Purkinje cell (primary cell): ENCODE measurements around the gene PRXL2B. TPM values are rescaled to one million over a fixed set of nuclear protein-coding genes. Genes with fewer than 3 reads are reported as not detected.

Source experiments
- polyA plus RNA-seq: library from polyadenylated mRNA; unstranded; fragments of >200 nt; fragmentation: Nextera tagmentation; gene quantifications from 2 replicates; pipeline ENCODE4 v1.2.1, GENCODE V29; 2014

The PRXL2B gene
- 2.9 and 4.3 TPM in 2 replicates for polyA plus RNA-seq

GRCh38 chr1:2586154-2587070 is at the start of gene PRXL2B:
Gene PRXL2B, plus strand, starts transcription at chr1:2586777. Its CDS starts 109 bp downstream, at chr1:2586886.

GRCh38 chr1:2556277-2556677 is 30.3 kb upstream of the PRXL2B start, which contains the start of gene TNFRSF14:
Gene TNFRSF14, plus strand, starts transcription at chr1:2556371. Its CDS starts 294 bp downstream, at chr1:2556665.

GRCh38 chr1:2632561-2633361 is 46.2 kb downstream of the PRXL2B start, which contains the start of gene MMEL1:
Gene MMEL1, minus strand, starts transcription at chr1:2633016. Its CDS starts 3,532 bp downstream, at chr1:2629484.

Other genes starting within 250 kb of the PRXL2B start
- 2.2 TPM in 1 of 2 replicates, not detected in the other for gene MORN1, start 195.2 kb upstream of the PRXL2B start, polyA plus RNA-seq
- gene RER1, start 194.9 kb upstream of the PRXL2B start, polyA plus RNA-seq = 24.4 and 51.8 TPM in 2 replicates
- 1.6 TPM in 1 of 2 replicates, not detected in the other for gene PEX10, start 174.2 kb upstream of the PRXL2B start, polyA plus RNA-seq
- gene PLCH2, start 110.5 kb upstream of the PRXL2B start, polyA plus RNA-seq = 0.22 and 0.47 TPM in 2 replicates
- 1.9 and 4.3 TPM in 2 replicates for gene PANK4, start 60.2 kb upstream of the PRXL2B start, polyA plus RNA-seq
- gene HES5, start 56.5 kb upstream of the PRXL2B start, polyA plus RNA-seq = 0.62 TPM in 1 of 2 replicates, not detected in the other
- not detected in 2 replicates for gene TNFRSF14, start 30.4 kb upstream of the PRXL2B start, polyA plus RNA-seq
- not detected in 2 replicates for gene MMEL1, start 46.2 kb downstream of the PRXL2B start, polyA plus RNA-seq
- 0.04 and 0.55 TPM in 2 replicates for gene TTC34, start 214.9 kb downstream of the PRXL2B start, polyA plus RNA-seq